H7 (cell line): ENCODE results near the gene ARL11. TPM values are rescaled to one million over a fixed set of nuclear protein-coding genes. Genes with fewer than 3 reads are reported as not detected.
A peak's percentile ranks its signal among the peaks of the same experiment; 100 is the strongest.
"Not testable (repeated sequence)": the region's sequence is repeated elsewhere in the genome, so short reads cannot be mapped to it uniquely, and the experiment has no call there.

Experiments used
- DNase-seq: peaks from one replicate; pipeline ENCODE4 v3.0.0; 2012
- H3K27me3 ChIP-seq: 2 replicates; pipeline ENCODE4 v1.6.0; 2011; ENCODE audit warnings: mild to moderate bottlenecking, low read length; ENCODE audit not compliant: control insufficient read depth, insufficient read depth
- H3K36me3 ChIP-seq: replicated peaks from 2 replicates; pipeline ENCODE4 v1.5.1; 2011; ENCODE audit warnings: low read length; ENCODE audit not compliant: control insufficient read depth, insufficient read depth
- H3K4me3 ChIP-seq: 2 replicates; pipeline ENCODE4 v1.5.1; 2011; ENCODE audit warnings: low read depth, mild to moderate bottlenecking, control low read depth, low read length, moderate library complexity; ENCODE audit not compliant: insufficient read depth
- total RNA-seq: library from RNA; depleted of rRNA; stranded (reverse); fragments of >200 nt; shearing (Covaris generic); gene quantifications from 2 replicates; pipeline ENCODE4 v1.2.3, GENCODE V29; 2014

ARL11 gene
- total RNA-seq, 1 experiment from 2014 or later, result 0.17 TPM

DNA sequence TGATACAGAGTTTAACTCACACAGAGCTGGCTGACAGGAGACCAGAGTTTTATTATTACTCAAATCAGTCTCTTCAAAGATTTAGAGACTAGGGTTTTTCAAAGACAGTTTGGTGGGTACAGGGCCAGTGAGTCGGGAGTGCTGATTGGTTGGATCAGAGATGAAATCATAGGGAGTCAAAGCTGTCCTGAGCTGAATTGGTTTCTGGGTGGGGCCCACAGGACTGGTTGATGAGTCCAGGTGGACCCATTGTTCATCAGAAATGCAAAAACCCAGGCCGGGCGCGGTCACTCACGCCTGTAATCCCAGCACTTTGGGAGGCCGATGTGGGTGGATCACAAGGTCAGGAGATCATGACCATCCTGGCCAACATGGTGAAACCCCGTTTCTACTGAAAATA is 25.7 kb upstream of the ARL11 start:
- not testable (repeated sequence) for H3K36me3 ChIP-seq, DNase-seq, H3K27me3 ChIP-seq, H3K4me3 ChIP-seq

DNA sequence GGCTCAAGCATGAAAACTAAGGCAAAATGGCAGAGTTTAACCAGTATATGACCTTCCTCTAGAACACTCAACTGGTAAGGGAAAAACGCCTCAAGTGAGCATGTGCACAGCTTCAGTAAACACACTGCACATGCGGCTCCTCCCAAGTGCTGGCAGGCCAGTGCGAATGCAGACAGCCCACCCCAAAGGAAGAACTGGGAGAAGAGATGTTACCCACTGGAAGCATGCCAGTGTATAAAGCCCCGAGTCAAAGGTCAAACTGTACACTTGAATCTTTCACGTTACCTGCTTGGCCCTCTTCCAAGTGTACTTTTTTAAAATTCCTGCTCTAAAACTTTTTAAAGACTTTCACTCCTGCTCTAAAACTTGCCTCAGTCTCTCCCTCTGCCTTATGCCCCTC is 23.7 kb upstream of the ARL11 start:
- Histone ChIP-seq H3K36me3 (no peaks in the 10 kb centered on the region), H3K27me3 (no peaks in the 10 kb centered on the region), H3K4me3 (no peak overlapping the region)
- DNase-seq, result no peak

DNA sequence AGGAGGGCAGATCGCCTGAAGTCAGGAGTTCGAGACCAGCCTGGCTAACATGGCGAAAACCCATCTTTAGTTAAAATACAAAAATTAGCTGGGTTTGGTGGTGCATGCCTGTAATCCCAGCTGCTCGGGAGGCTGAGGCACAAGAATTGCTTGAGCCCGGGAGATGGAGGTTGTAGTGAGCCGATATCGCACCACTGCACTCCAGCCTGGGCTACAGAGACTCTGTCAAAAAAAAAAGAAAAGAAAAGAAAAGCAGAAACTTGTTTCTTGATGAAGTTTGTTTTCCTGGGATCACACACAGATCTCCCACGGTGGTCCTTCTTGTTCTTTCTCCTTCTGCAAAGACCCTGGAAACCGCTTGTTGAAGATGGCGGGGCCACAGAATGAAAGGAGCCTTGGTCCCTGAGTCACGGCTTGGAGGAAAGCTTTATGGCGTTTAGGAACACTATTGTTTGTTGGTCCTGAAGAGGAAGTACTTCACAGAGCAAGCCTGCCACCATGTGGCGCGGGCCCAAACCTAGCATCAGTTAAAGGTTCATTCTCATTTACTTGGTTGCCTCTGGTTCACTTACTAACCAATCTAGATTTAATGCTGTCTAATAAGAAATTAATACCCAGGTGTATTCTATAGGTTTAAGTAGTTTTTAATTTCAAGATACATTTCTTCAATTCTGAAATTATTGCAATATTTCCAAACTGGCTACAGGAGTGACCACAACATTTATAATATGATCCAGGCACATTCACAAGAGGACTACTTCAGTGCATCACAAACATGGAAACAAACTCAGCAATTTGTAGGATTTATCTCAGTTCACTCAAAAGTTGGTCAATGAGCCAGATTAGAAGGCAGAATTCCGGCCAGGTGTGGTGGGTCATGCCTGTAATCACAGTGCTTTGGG is 21.3 kb upstream of the ARL11 start:
- no peaks in the 10 kb centered on the region for H3K36me3 ChIP-seq
- H3K4me3 ChIP-seq, result no peak overlapping the region
- no peaks in the 10 kb centered on the region for H3K27me3 ChIP-seq
- peak; percentile 75 for DNase-seq

- Histone ChIP-seq H3K36me3 (no peaks in the 10 kb centered on the region), H3K4me3 (no peak overlapping the region), H3K27me3 (no peaks in the 10 kb centered on the region)
- DNase-seq, result no peak
These were observed 20.5 kb upstream of the ARL11 start for GRCh38 chr13:49607761-49608160.

- no peak for DNase-seq
- no peaks in the 10 kb centered on the region for H3K36me3 ChIP-seq
- H3K4me3 ChIP-seq, result no peak overlapping the region
- H3K27me3 ChIP-seq, result no peaks in the 10 kb centered on the region
These were observed 19.5 kb upstream of the ARL11 start for GRCh38 chr13:49608651-49609331.

- H3K36me3 ChIP-seq, result no peaks in the 10 kb centered on the region
- H3K4me3 ChIP-seq, result no peak overlapping the region
- H3K27me3 ChIP-seq, result no peaks in the 10 kb centered on the region
- DNase-seq, result no peak
These were observed 18.1 kb upstream of the ARL11 start for GRCh38 chr13:49610176-49610575.

- H3K27me3 ChIP-seq, DNase-seq, H3K4me3 ChIP-seq: not testable (repeated sequence)
These were observed 16.3 kb upstream of the ARL11 start for GRCh38 chr13:49612042-49612441.

DNA sequence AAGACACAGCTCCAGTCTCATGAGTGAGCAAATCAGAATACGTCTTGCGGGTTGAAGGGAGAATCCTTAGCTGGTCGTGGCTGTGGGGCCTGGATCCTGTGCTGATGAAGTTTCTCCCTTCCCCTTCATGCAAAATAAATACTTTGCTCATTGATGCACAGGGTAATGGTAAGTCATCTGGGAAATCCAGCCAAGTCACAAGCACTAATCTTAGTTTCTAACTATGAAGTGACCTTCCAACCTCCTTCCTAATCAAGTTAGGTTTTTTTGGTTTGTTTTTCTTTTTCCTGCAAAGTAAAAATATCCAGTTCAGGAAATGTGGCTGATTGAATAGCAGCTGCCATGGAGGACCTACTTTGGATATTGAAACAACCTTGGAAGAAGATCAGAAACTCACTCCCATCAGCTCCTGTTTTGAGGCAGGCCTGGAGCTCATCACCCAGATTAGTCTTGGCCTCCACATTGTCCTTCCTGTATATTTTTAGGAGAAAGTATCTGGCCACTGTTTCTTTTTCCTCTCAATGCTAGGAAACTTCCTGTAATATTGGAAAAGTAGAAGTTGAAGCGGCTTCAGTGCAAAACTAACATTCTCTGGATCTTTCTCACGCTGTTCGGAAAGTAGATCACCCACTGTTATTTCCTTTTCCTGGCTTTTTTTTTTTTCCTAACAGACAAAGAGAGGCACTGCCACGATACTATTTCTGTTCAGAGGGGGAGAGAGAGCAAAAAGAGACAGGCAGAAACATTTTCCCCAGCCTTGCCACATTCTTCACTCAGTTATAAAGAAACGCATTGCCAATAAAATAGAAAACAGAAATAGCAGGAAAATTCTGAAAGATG is 12.3 kb upstream of the ARL11 start:
- DNase-seq, result no peak
- no peak overlapping the region for H3K4me3 ChIP-seq
- no peaks in the 10 kb centered on the region for H3K27me3 ChIP-seq
- no peaks in the 10 kb centered on the region for H3K36me3 ChIP-seq

More at GRCh38 chr13:49612042-49612441, 16.3 kb upstream of the ARL11 start:
- not testable (repeated sequence) for H3K36me3 ChIP-seq

DNA sequence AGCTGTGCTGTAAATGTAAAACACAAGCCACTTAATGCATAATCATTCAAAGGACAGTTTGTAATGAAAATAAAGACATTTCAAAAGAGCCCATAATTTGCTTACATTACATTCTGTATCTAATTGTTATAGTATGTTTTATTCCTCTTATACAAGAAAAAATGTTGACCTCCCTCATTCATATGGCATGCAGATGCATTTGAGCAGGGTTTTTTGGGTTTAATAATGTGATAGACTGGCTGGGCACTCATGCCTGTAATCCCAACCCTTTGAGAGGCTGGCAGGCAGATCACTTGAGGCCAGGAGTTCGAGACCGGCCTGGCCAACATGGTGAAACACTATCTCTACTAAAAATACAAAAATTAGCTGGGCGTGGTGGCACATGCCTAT is 11.6 kb upstream of the ARL11 start:
- Histone ChIP-seq H3K4me3 (no peak overlapping the region), H3K36me3 (no peaks in the 10 kb centered on the region), H3K27me3 (no peaks in the 10 kb centered on the region)
- DNase-seq, result no peak

- Histone ChIP-seq H3K4me3 (no peak overlapping the region), H3K27me3 (no peaks in the 10 kb centered on the region), H3K36me3 (no peaks in the 10 kb centered on the region)
- peak; percentile 38 for DNase-seq
These were observed 8.1 kb upstream of the ARL11 start for GRCh38 chr13:49620170-49620621.

DNA sequence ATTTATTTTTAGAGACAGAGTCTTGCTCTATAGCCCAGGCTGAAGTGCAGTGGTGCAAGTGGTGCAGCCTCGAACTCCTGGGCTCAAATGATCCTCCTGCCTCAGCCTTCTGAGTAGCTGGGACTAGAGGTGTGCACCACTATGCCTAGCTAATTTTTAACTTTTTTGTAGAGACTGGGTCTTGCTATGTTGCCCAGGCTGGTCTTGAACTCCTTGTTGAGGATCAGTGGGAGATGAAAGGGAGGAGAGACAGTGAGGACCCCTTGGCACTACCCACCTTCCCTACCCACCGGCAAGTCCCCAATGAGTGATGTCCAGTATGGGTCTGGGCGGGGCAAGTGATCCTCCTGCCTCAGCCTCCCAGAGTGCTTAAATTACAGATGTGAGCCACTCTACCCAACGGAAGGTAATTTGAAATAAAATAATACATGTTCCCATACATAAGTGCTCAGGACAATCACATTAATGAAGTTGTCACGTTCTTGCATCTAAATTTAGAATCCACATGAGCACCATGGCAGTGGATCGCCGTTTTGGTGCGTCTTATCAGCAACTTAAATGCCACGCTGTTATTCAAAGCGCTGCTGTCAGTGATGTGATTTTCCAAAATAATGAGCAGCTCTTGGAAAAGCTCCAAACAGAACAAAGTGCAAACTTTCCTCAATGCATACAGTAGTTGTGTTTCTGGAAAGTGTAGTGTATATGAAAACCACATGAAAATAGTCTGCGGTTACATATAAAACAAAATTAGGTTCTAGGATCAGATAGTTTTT is 5.9 kb upstream of the ARL11 start:
- H3K4me3 ChIP-seq, result no peak overlapping the region
- H3K36me3 ChIP-seq, result no peaks in the 10 kb centered on the region
- no peaks in the 10 kb centered on the region for H3K27me3 ChIP-seq
- no peak for DNase-seq

DNA sequence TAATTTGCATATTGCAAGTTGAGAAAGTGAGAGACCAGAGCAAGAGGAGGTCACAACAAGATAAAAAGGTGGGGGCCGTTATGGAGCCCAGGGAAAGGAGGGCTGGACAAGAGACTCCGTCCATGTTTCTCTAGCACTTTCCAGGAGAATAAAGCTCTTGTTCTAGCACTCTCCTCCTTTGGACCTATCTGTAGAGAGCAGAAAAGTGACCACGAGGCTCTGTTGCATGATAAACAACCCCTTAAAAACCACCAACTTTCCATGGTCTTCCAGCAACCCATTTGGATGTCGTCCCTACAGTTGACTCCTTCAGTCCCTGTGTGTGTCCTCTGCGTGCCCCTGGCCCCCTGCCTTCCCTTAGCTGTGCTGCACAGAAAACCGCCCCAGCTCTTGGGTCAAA is 4.1 kb upstream of the ARL11 start:
- H3K36me3 ChIP-seq, result no peaks in the 10 kb centered on the region
- H3K27me3 ChIP-seq, result no peaks in the 10 kb centered on the region
- no peak overlapping the region for H3K4me3 ChIP-seq
- DNase-seq, result no peak

GRCh38 chr13:49625392-49626079 is 2.8 kb upstream of the ARL11 start:
- Histone ChIP-seq H3K36me3 (no peaks in the 10 kb centered on the region), H3K27me3 (no peaks in the 10 kb centered on the region), H3K4me3 (no peak overlapping the region)
- DNase-seq, result no peak
